Activated CD8-positive, alpha-beta T cell treated with anti-CD3 and anti-CD28 coated beads for 36 hours (primary cell): ENCODE results near the gene NRXN3. TPM values are rescaled to one million over a fixed set of nuclear protein-coding genes. Genes with fewer than 3 reads are reported as not detected.

Experiments
- ATAC-seq: fragments of 200-7000 bp; cut with Tn5 transposase; one replicate; pipeline ENCODE4 v1.10.0; 2021; ENCODE audit warnings: mild to moderate bottlenecking, moderate library complexity
- CTCF ChIA-PET: fragments of 350-600 bp; sonication (Branson Sonifier 250); formaldehyde crosslinking; loops from one replicate; lab custom pipeline; 2021; ENCODE audit warnings: antibody characterized with exemption; lab: Charles Lee
- POLR2A ChIA-PET: fragments of 350-600 bp; sonication (Branson Sonifier 250); formaldehyde crosslinking; loops from one replicate; lab custom pipeline; 2021; ENCODE audit warnings: antibody characterized with exemption; lab: Charles Lee
- DNase-seq: peaks from one replicate; pipeline ENCODE4 v3.0.0-alpha.2; 2020
- H3K27ac Mint-ChIP-seq: one replicate; pipeline ENCODE4 v1.8.0; 2021; ENCODE audit warnings: mild to moderate bottlenecking, mixed read lengths
- H3K27me3 Mint-ChIP-seq: one replicate; pipeline ENCODE4 v1.8.0; 2021; ENCODE audit warnings: mixed read lengths
- H3K36me3 Mint-ChIP-seq: one replicate; pipeline ENCODE4 v1.8.0; 2021; ENCODE audit warnings: low read depth, mixed read lengths
- H3K4me1 Mint-ChIP-seq: one replicate; pipeline ENCODE4 v1.8.0; 2021; ENCODE audit warnings: low read depth, mixed read lengths
- H3K4me3 Mint-ChIP-seq: one replicate; pipeline ENCODE4 v1.8.0; 2021; ENCODE audit warnings: mild to moderate bottlenecking, moderate library complexity, mixed read lengths
- H3K9me3 Mint-ChIP-seq: one replicate; pipeline ENCODE4 v1.8.0; 2021; ENCODE audit warnings: mixed read lengths
- CTCF ChIP-seq: fragments of 200-600 bp; IDR thresholded peaks from one replicate; pipeline ENCODE4 v1.8.0; 2022; ENCODE audit warnings: antibody characterized with exemption, mild to moderate bottlenecking
- intact Hi-C: fragments of 100-400 bp; cut with micrococcal nuclease; formaldehyde crosslinking; loops from one replicate; pipeline ENCODE4 v1.10.0; 2022
- total RNA-seq, 2 experiments: library from RNA; stranded (reverse); gene quantifications; one replicate each; pipeline ENCODE4 v1.2.3, GENCODE V29; 2021

The NRXN3 gene
- total RNA-seq, 2 experiments from 2014 or later: not detected

DNA sequence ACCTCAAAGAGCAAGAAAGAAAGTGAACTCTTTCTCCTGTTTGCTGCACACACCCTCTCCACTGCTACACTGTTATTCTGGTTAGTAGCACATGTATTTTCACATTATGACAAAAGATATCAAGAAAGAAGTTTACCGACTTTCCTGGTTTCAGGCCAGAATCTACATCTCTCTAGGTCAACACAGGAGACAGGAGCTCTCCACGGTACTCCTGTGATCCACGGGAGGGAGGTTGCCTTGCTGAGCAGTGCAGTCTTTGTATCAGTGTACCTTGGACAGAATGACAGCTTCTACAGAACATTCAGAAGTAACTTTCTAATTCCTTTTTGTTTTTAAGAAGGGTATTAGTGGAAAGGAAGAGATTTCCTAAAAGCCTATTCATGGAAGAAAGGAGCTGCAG lies 805.6 kb downstream of the NRXN3 start:
- peaks cover 4% of the 10 kb centered on the region for H3K27me3 Mint-ChIP-seq
- CTCF ChIA-PET: interaction anchor here (2.9 kb wide), 1 partner anchor 16 kb away, joined by 11 read pairs; no protein-coding TSS in a partner anchor
- DNase-seq (no peak), ATAC-seq (no peak)
- H3K4me1 Mint-ChIP-seq: no peaks in the 10 kb centered on the region
- no peaks in the 10 kb centered on the region for H3K36me3 Mint-ChIP-seq
- no peak for TF ChIP-seq CTCF
- intact Hi-C loops: no loop called here
- POLR2A ChIA-PET: no interaction called here
- H3K9me3 Mint-ChIP-seq: no peaks in the 10 kb centered on the region
- H3K27ac Mint-ChIP-seq: no peak overlapping the region
- H3K4me3 Mint-ChIP-seq: no peak overlapping the region

GRCh38 chr14:78978896-78979295 lies 808.7 kb downstream of the NRXN3 start:
- H3K36me3 Mint-ChIP-seq: no peaks in the 10 kb centered on the region
- no peak overlapping the region for H3K4me3 Mint-ChIP-seq
- H3K9me3 Mint-ChIP-seq: no peaks in the 10 kb centered on the region
- intact Hi-C loops: no loop called here
- H3K4me1 Mint-ChIP-seq: no peaks in the 10 kb centered on the region
- H3K27me3 Mint-ChIP-seq: peaks cover 4% of the 10 kb centered on the region
- no peak overlapping the region for H3K27ac Mint-ChIP-seq
- POLR2A ChIA-PET: no interaction called here
- DNase-seq (no peak), ATAC-seq (no peak)
- no peak for TF ChIP-seq CTCF
- CTCF ChIA-PET: interaction anchor here (1.7 kb wide), 1 partner anchor 19 kb away, joined by 3 read pairs; no protein-coding TSS in a partner anchor

- POLR2A ChIA-PET: no interaction called here
- no peak for ATAC-seq
- no peaks in the 10 kb centered on the region for H3K4me1 Mint-ChIP-seq
- no peak overlapping the region for H3K27ac Mint-ChIP-seq
- no peak for DNase-seq
- intact Hi-C loops: no loop called here
- peaks cover 4% of the 10 kb centered on the region for H3K27me3 Mint-ChIP-seq
- no peak for TF ChIP-seq CTCF
- CTCF ChIA-PET: no interaction called here
- H3K4me3 Mint-ChIP-seq: no peak overlapping the region
- H3K36me3 Mint-ChIP-seq: no peaks in the 10 kb centered on the region
- no peaks in the 10 kb centered on the region for H3K9me3 Mint-ChIP-seq
These were observed 812.4 kb downstream of the NRXN3 start for GRCh38 chr14:78982551-78982950.

DNA sequence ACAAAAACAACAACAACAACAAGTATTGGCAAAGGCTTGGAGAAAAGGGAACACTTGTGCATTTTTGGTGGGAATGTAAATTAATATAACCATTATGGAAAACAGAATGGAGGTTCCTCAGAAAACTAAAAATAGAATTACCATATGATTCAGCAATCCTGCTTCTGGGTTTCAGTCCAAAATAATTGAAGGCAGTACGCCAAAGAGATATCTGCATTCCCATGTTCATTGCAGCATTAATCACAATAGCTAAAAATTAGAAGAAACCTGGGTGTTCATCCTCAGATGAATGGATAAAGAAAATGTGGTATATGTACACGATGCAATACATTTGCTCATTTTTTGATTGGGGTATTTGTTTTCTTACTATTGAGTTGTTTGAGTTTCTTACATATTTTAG lies 813.0 kb downstream of the NRXN3 start:
- intact Hi-C loops: no loop called here
- no peak for DNase-seq
- Mint-ChIP-seq H3K27me3 (peaks cover 4% of the 10 kb centered on the region), H3K27ac (no peak overlapping the region), H3K4me3 (no peak overlapping the region), H3K36me3 (no peaks in the 10 kb centered on the region), H3K9me3 (no peaks in the 10 kb centered on the region), H3K4me1 (no peaks in the 10 kb centered on the region)
- no peak for ATAC-seq
- TF ChIP-seq CTCF: no peak
- CTCF ChIA-PET: no interaction called here
- POLR2A ChIA-PET: no interaction called here

GRCh38 chr14:78985668-78986381 lies 815.7 kb downstream of the NRXN3 start:
- no peak for ATAC-seq
- H3K27ac Mint-ChIP-seq: no peak overlapping the region
- H3K4me1 Mint-ChIP-seq: no peaks in the 10 kb centered on the region
- TF ChIP-seq CTCF: no peak
- ChIA-PET POLR2A (no interaction called here), CTCF (interaction anchor here (1.5 kb wide), 1 partner anchor 23 kb away, joined by 3 read pairs; no protein-coding TSS in a partner anchor)
- no peak for DNase-seq
- H3K27me3 Mint-ChIP-seq: peaks cover 1% of the 10 kb centered on the region
- H3K9me3 Mint-ChIP-seq: no peaks in the 10 kb centered on the region
- H3K4me3 Mint-ChIP-seq: no peak overlapping the region
- no peaks in the 10 kb centered on the region for H3K36me3 Mint-ChIP-seq
- intact Hi-C loops: no loop called here
